ENCODE data around the gene ETS1.

ETS1 gene

GRCh38 chr11:128524172-128524571 is 63.2 kb downstream of the ETS1 start:
- no peak for DNase-seq
- no peaks in the 10 kb centered on the region for H3K9me3 ChIP-seq (ENCODE audit: severe bottlenecking)
- H3K36me3 ChIP-seq: no peaks in the 10 kb centered on the region
- H3K4me3 ChIP-seq (ENCODE audit: low read depth, low read length): no peak overlapping the region
- no peak overlapping the region for H3K27ac ChIP-seq
- H3K27me3 ChIP-seq (ENCODE audit: insufficient read depth, low read depth, severe bottlenecking): no peaks in the 10 kb centered on the region
- no peak for TF ChIP-seq CTCF (IDR thresholded peaks at IDR 0.05; ENCODE audit: low read depth, low read length)

GRCh38 chr11:128523641-128524040 is 63.7 kb downstream of the ETS1 start:
- Histone ChIP-seq H3K9me3 (ENCODE audit: severe bottlenecking) (no peaks in the 10 kb centered on the region), H3K27me3 (ENCODE audit: insufficient read depth, low read depth, severe bottlenecking) (no peaks in the 10 kb centered on the region), H3K36me3 (no peaks in the 10 kb centered on the region), H3K27ac (no peak overlapping the region), H3K4me3 (ENCODE audit: low read depth, low read length) (no peak overlapping the region)
- DNase-seq: no peak
- TF ChIP-seq CTCF (IDR thresholded peaks at IDR 0.05; ENCODE audit: low read depth, low read length): no peak

GRCh38 chr11:128522943-128523518 is 64.3 kb downstream of the ETS1 start:
- no peak for DNase-seq
- Histone ChIP-seq H3K27ac (peak overlapping the region; percentile 77), H3K4me3 (ENCODE audit: low read depth, low read length) (peak overlapping the region; percentile 83), H3K9me3 (ENCODE audit: severe bottlenecking) (no peaks in the 10 kb centered on the region), H3K27me3 (ENCODE audit: insufficient read depth, low read depth, severe bottlenecking) (no peaks in the 10 kb centered on the region), H3K36me3 (no peaks in the 10 kb centered on the region)
- TF ChIP-seq CTCF (IDR thresholded peaks at IDR 0.05; ENCODE audit: low read depth, low read length): no peak

- no peaks in the 10 kb centered on the region for H3K36me3 ChIP-seq
- peak overlapping the region; percentile 83 for H3K4me3 ChIP-seq (ENCODE audit: low read depth, low read length)
- H3K27me3 ChIP-seq (ENCODE audit: insufficient read depth, low read depth, severe bottlenecking): no peaks in the 10 kb centered on the region
- peak; percentile 89 for DNase-seq
- TF ChIP-seq CTCF (IDR thresholded peaks at IDR 0.05; ENCODE audit: low read depth, low read length): no peak
- no peaks in the 10 kb centered on the region for H3K9me3 ChIP-seq (ENCODE audit: severe bottlenecking)
- peak overlapping the region; percentile 77 for H3K27ac ChIP-seq
These were observed 65.1 kb downstream of the ETS1 start for GRCh38 chr11:128522055-128522942.

- H3K4me3 ChIP-seq (ENCODE audit: low read depth, low read length): peak overlapping the region; percentile 83
- no peaks in the 10 kb centered on the region for H3K36me3 ChIP-seq
- no peaks in the 10 kb centered on the region for H3K27me3 ChIP-seq (ENCODE audit: insufficient read depth, low read depth, severe bottlenecking)
- H3K27ac ChIP-seq: peak overlapping the region; percentile 67
- H3K9me3 ChIP-seq (ENCODE audit: severe bottlenecking): no peaks in the 10 kb centered on the region
- no peak for TF ChIP-seq CTCF (IDR thresholded peaks at IDR 0.05; ENCODE audit: low read depth, low read length)
- DNase-seq: no peak
These were observed 65.7 kb downstream of the ETS1 start for GRCh38 chr11:128521682-128522054.

All from WERI-Rb-1 (cell line).